GM12872 (cell line): Measurements from ENCODE around the gene RYR1.

Experiments used
- TF ChIP-seq, protein P1 (sequence below): IDR thresholded peaks from 3 replicates; pipeline ENCODE4 v1.5.1; 2011; ENCODE audit warnings: low read depth, mild to moderate bottlenecking, low read length, moderate library complexity; ENCODE audit not compliant: insufficient read depth

The RYR1 gene

DNA sequence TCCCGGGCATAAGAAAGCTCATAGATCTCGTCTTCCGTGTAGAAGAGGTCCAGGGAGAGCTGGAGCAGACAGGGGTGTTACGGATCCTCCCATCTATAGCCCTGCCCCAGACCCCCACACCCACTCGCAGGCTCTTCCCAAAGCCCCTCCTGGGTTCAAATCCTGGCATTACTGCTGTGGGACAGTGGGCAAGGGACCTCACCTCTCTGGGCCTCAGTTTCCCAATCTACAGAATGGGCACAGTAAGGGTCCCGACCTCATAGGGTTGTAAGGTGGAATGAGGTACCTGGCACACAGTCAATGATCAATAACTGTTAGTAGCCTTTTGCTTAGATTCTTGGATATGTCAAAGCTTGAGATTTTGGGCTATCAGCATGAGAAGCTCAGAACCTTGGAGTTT, 20.1 kb upstream of the RYR1 start:
- TF ChIP-seq, protein P1, sequence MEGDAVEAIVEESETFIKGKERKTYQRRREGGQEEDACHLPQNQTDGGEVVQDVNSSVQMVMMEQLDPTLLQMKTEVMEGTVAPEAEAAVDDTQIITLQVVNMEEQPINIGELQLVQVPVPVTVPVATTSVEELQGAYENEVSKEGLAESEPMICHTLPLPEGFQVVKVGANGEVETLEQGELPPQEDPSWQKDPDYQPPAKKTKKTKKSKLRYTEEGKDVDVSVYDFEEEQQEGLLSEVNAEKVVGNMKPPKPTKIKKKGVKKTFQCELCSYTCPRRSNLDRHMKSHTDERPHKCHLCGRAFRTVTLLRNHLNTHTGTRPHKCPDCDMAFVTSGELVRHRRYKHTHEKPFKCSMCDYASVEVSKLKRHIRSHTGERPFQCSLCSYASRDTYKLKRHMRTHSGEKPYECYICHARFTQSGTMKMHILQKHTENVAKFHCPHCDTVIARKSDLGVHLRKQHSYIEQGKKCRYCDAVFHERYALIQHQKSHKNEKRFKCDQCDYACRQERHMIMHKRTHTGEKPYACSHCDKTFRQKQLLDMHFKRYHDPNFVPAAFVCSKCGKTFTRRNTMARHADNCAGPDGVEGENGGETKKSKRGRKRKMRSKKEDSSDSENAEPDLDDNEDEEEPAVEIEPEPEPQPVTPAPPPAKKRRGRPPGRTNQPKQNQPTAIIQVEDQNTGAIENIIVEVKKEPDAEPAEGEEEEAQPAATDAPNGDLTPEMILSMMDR: no peak

DNA sequence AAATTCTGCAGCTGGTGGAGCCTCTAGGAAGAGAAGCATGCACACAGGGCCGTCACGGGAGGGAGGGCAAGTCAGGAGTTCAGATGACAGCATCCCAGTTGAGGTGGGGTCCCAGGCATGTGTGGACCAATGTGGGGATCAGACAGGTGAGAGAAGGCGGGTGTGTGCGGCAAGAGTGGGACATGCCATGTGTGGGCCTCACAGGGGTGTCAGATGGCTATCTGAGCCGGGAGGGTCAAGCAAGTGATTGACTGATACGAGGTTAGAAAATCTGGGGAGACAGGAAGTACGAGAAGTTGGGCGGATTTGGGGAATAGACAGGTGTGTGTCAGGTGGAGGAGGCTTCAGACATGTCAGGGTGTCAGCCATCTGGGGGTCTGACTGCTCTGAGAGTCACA, 16.3 kb upstream of the RYR1 start:
- TF ChIP-seq, protein P1: no peak

DNA sequence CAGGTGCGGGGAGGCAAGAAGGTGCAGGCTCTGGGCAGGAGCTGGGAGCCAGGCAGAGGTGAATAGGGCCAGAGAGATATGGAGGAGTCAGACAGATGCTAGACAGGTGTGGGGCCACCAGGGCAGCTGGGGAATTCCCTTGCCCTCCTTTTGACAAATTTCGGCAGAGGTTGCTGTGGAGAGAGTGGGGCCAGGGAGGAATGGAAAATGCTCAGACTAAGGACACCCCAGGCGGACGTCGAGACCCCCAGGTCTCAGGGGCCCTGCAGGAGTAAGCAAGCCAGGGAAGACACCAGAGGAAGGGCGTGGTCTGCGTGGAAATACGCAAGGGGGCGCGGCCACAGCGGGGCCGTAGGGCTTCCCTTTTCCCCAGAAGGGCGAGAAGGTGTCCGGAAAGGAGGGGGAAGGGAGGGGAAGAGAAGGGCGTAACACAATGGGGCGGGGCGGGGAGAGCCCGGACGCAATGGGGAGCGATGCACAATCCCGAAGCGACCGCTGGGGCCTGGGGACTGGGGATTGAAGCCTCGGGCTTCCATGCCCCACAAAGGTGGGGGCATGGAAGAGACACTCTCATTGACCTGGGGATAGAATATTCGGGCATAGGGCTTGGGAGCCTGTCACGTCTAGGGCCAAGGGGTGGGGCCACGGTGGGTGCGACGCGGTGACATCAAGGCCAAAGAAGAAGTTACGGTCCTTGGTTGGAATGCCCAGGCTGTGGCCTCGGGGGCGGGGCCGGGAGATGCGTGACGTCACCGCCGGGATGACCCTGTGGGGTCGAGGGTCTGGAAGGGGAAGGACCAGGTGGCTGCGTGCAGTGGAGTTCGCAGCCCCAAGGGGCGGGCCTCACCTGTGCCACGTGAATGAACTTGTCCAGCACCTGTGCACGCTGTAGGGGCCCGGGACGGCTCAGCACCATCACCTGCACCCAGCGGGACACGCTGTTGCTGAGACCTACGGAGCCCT, 15.7 kb upstream of the RYR1 start:
- TF ChIP-seq, protein P1: 0 out of 3 replicates have a peak, but pooled peaks have one; percentile 16

DNA sequence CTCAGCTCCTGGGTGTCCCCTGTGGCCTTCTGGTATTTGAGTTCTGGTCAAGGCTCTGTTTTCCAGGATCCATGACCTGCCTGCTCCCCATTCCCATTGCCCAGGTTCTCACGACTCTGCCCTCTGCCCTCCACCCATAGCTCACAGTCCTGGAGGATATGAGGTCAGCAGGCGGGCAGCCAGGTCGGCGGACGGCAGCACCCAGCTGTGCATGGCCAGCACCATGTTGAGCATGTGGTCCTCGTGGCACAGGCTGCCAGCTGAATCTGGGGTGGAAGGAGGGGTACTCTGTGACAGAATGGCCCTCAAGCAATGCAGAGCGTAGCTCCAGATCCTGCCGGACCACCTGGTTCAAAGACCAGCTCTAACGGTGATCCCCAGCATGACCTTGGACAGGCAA, 12.6 kb upstream of the RYR1 start:
- TF ChIP-seq, protein P1: no peak

DNA sequence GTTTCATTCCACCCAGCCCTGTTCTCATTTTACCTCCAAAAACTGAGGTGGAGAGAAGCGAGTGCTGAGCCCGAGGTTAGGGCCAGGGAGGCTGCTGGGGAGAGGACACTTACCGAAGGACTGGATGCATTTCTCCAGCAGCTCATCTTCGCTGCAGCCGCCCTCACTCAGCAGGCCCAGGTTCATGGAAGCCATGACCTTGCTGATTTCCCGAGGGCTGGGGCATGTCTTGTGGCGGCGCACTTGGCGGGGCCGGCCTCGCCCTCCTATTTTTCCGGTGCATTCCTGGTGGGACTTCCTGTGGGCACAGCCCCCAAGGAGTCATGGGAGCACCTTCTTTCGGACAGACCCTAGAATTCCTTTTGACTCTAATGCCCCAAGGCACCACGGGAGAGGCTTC, 11.6 kb upstream of the RYR1 start:
- TF ChIP-seq, protein P1: no peak

DNA sequence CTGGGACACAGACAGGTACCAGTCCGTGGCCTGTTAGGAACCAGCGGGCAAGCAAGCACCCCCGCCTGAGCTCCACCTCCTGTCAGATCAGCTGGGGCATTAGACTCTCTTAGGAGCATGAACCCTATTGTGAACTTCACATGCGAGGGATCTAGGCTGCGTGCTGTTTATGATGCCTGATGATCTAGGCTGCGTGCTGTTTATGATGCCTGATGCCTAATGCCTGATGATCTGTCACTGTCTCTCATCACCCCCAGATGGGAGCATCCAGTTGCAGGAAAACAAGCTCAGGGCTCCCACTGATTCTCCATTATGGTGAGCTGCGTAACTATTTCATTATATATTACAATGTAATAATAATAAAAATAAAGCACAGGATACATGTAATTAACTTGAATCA, 11.1 kb upstream of the RYR1 start:
- TF ChIP-seq, protein P1: no peak

DNA sequence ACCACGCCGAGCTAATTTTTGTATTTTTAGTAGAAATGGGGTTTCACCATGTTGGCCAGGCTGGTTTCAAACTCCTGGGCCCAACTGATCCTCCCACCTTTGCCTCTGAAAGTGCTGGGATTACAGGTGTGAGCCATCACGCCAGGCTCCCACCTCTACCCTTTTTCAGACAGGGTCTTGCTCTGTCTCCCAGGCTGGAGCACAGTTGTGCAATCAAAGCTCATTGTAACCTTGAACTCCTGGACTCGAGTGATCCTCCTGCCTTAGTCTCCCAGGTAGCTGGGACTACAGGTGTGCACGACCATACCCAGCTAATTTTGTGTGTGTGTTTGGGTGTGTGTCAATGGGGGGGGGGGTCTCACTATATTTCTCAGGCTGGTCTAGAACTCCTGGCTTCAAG, 9.2 kb upstream of the RYR1 start:
- TF ChIP-seq, protein P1: no peak
